ENCODE results near the gene ARSK. TPM values are rescaled to one million over a fixed set of nuclear protein-coding genes. Genes with fewer than 3 reads are reported as not detected.

The ARSK gene
- total RNA-seq, 1 experiment from 2014 or later, result 8.5 TPM

DNA sequence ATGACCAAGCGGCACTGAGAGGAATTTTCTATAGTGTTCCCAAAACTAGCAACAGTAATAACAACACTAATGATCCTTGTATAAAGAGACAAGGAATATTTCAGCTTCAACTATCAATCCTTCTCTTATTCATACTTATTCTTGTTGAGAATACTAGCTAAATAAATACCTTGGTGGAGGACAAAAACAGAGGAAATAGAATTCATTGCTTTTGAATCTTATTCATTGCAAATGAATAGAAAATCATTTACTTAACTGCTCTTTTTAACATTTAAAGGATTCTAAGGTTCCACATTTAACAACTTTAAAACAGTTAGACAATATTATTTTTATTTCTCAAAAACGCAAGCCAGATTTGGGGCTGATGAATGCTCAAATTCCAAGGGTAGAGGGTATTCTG, 22.5 kb upstream of the ARSK start:
- H2BK120ac ChIP-seq (ENCODE audit: low read depth, low read length, poor library complexity, severe bottlenecking), result no peak overlapping the region
- no peaks in the 10 kb centered on the region for H3K79me2 ChIP-seq (ENCODE audit: insufficient read depth, low read length)
- no peak overlapping the region for H2BK12ac ChIP-seq (ENCODE audit: insufficient read length, low read depth, low read length)
- H2AK5ac ChIP-seq (ENCODE audit: insufficient read length, low read length), result no peak overlapping the region
- H3K79me1 ChIP-seq (ENCODE audit: insufficient read depth, low read depth, low read length, poor library complexity, severe bottlenecking), result no peaks in the 10 kb centered on the region
- no peak overlapping the region for H2BK15ac ChIP-seq (ENCODE audit: low read depth, low read length)
- no peak overlapping the region for H2BK5ac ChIP-seq (ENCODE audit: insufficient read length, low read length)
- no peak overlapping the region for H3K14ac ChIP-seq (ENCODE audit: insufficient read depth, low read length)
- Mint-ChIP-seq H3K36me3 (ENCODE audit: insufficient read depth in 1 of 3, low read depth in 3 of 3) (peaks cover 11 to 42% (median 41%) of the 10 kb centered on the region in 3 experiments; a peak in 6 of 7 replicates), H3K27me3 (ENCODE audit: low read depth) (no peaks in the 10 kb centered on the region), H3K4me1 (peaks cover 18 to 37% of the 10 kb centered on the region in 2 experiments), H3K9me3 (no peaks in the 10 kb centered on the region), H3K4me3 (peak overlapping the region in 1 of 2 experiments; percentile 12; a peak in 1 of 5 replicates), H3K27ac (peak overlapping the region in 2 of 3 experiments; percentile 9 to 30; a peak in 3 of 7 replicates)
- H4K8ac ChIP-seq (replicated peaks; ENCODE audit: insufficient read length, low read depth, low read length), result no peak overlapping the region
- no CpG with 5 or more reads among the region's 2 CpGs for WGBS (ENCODE audit: extremely low coverage, insufficient read length, low lambda C conversion rate)
- TF ChIP-seq, protein P1, sequence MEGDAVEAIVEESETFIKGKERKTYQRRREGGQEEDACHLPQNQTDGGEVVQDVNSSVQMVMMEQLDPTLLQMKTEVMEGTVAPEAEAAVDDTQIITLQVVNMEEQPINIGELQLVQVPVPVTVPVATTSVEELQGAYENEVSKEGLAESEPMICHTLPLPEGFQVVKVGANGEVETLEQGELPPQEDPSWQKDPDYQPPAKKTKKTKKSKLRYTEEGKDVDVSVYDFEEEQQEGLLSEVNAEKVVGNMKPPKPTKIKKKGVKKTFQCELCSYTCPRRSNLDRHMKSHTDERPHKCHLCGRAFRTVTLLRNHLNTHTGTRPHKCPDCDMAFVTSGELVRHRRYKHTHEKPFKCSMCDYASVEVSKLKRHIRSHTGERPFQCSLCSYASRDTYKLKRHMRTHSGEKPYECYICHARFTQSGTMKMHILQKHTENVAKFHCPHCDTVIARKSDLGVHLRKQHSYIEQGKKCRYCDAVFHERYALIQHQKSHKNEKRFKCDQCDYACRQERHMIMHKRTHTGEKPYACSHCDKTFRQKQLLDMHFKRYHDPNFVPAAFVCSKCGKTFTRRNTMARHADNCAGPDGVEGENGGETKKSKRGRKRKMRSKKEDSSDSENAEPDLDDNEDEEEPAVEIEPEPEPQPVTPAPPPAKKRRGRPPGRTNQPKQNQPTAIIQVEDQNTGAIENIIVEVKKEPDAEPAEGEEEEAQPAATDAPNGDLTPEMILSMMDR (conservative IDR thresholded peaks at IDR 0.05), result no peak
- H2BK20ac ChIP-seq (ENCODE audit: low read depth, low read length, poor library complexity, severe bottlenecking), result no peak overlapping the region
- H3K27ac ChIP-seq (ENCODE audit: insufficient read length, low read depth, low read length), result no peak overlapping the region
- H4K5ac ChIP-seq (ENCODE audit: insufficient read length, low read depth, low read length), result no peak overlapping the region
- no peak for DNase-seq
- H3K23me2 ChIP-seq (ENCODE audit: insufficient read length, low read depth, low read length, poor library complexity, severe bottlenecking), result no peaks in the 10 kb centered on the region
- no peak overlapping the region for H4K91ac ChIP-seq (ENCODE audit: insufficient read length, low read depth, low read length)
- no peak overlapping the region for H3T11ph ChIP-seq (ENCODE audit: low read length)
- H3K56ac ChIP-seq (ENCODE audit: insufficient read length, low read depth, low read length), result no peak overlapping the region
- no peak overlapping the region for H2AFZ ChIP-seq (ENCODE audit: low read length)
- no peak overlapping the region for H3K23ac ChIP-seq (ENCODE audit: insufficient read length, low read depth, low read length)
- H3K9me3 ChIP-seq (ENCODE audit: control insufficient read depth, low read depth, low read length), result no peaks in the 10 kb centered on the region
- no peak overlapping the region for H3K18ac ChIP-seq (ENCODE audit: insufficient read length, low read depth, low read length)
- H3K4me1 ChIP-seq (ENCODE audit: insufficient read depth, low read length), result peaks cover 3% of the 10 kb centered on the region; the same call in 1 of the 2 replicates
- H3K27me3 ChIP-seq (ENCODE audit: insufficient read depth, low read length), result no peaks in the 10 kb centered on the region
- H3K4me2 ChIP-seq (ENCODE audit: insufficient read depth, insufficient read length, low read length), result no peak overlapping the region
- no peaks in the 10 kb centered on the region for H4K20me1 ChIP-seq (ENCODE audit: control insufficient read depth, insufficient read depth, insufficient read length)
- no peak overlapping the region for H3K4ac ChIP-seq (ENCODE audit: low read depth, low read length)
- H3K9ac ChIP-seq (ENCODE audit: extremely low read depth, insufficient read length, low read length), result no peak overlapping the region

Measured in H9 (cell line).